Erythroblast (primary cell): Measurements from ENCODE around the gene STAC3.
"Not testable (repeated sequence)": the region's sequence is repeated elsewhere in the genome, so short reads cannot be mapped to it uniquely, and the experiment has no call there.

Experiments used
- GATA1 ChIP-seq: IDR thresholded peaks from 2 replicates; pipeline ENCODE4 v1.6.1; 2011; ENCODE audit warnings: low read depth, mild to moderate bottlenecking, control low read depth, low read length, moderate library complexity
- POLR2A ChIP-seq: IDR thresholded peaks from 2 replicates; pipeline ENCODE4 v1.6.1; 2011; ENCODE audit warnings: mild to moderate bottlenecking, low read length

GRCh38 chr12:57276233-57276632 lies 25.2 kb upstream of the STAC3 start:
- TF ChIP-seq POLR2A, GATA1: not testable (repeated sequence)
